Skeletal muscle cell (primary cell): ENCODE data around the gene FXYD3.
"Not testable (repeated sequence)": the region's sequence is repeated elsewhere in the genome, so short reads cannot be mapped to it uniquely, and the experiment has no call there.

Experiments
- DNase-seq: peaks from one replicate; pipeline ENCODE4 v3.0.0-alpha.2; 2010; ENCODE audit warnings: low read depth
- H3K4me3 ChIP-seq: 2 replicates; pipeline ENCODE4 v1.5.1; 2011; ENCODE audit warnings: low read depth, mild to moderate bottlenecking, control low read depth, low read length, moderate library complexity

FXYD3 gene

GRCh38 chr19:35136977-35137702 is 21.5 kb downstream of the FXYD3 start:
- no peak overlapping the region for H3K4me3 ChIP-seq
- no peak for DNase-seq

- DNase-seq: no peak
- peak within 1 kb of the TSS; percentile 22 for H3K4me3 ChIP-seq
These were observed 22.8 kb downstream of the FXYD3 start, which contains the start of gene FXYD1 for GRCh38 chr19:35138305-35138892. TSS of gene FXYD1 (plus strand) at chr19:35138824. CDS start at chr19:35140080, 1,256 bp downstream.

- H3K4me3 ChIP-seq: no peak overlapping the region
- DNase-seq: no peak
These were observed 24.8 kb downstream of the FXYD3 start for GRCh38 chr19:35140207-35140961.

GRCh38 chr19:35140962-35141836 is 25.6 kb downstream of the FXYD3 start:
- H3K4me3 ChIP-seq: peak overlapping the region; percentile 11
- DNase-seq: peak; percentile 67

GRCh38 chr19:35141837-35142605 is 26.4 kb downstream of the FXYD3 start:
- no peak overlapping the region for H3K4me3 ChIP-seq
- no peak for DNase-seq

GRCh38 chr19:35142606-35143230 is 27.1 kb downstream of the FXYD3 start:
- peak overlapping the region; percentile 9 for H3K4me3 ChIP-seq
- DNase-seq: no peak

- no peak for DNase-seq
- H3K4me3 ChIP-seq: peak within 1 kb of the TSS; percentile 22
These were observed 27.6 kb downstream of the FXYD3 start, which contains the start of gene FXYD7 for GRCh38 chr19:35143231-35143715. TSS of gene FXYD7 (plus strand) at chr19:35143255. CDS start at chr19:35143334, 79 bp downstream.

- no peak overlapping the region for H3K4me3 ChIP-seq
- no peak for DNase-seq
These were observed 28.2 kb downstream of the FXYD3 start for GRCh38 chr19:35143818-35144217.

GRCh38 chr19:35144259-35144599 is 28.6 kb downstream of the FXYD3 start:
- DNase-seq: no peak
- H3K4me3 ChIP-seq: no peak overlapping the region

GRCh38 chr19:35144600-35145436 is 29.2 kb downstream of the FXYD3 start:
- no peak for DNase-seq
- H3K4me3 ChIP-seq: no peak overlapping the region

GRCh38 chr19:35146746-35147459 is 31.3 kb downstream of the FXYD3 start:
- H3K4me3 ChIP-seq: no peak overlapping the region
- DNase-seq: no peak

- H3K4me3 ChIP-seq: no peak overlapping the region
- DNase-seq: no peak
These were observed 33.8 kb downstream of the FXYD3 start for GRCh38 chr19:35149463-35149862.

- H3K4me3 ChIP-seq: no peak overlapping the region
These were observed 34.8 kb downstream of the FXYD3 start for GRCh38 chr19:35150445-35150844.

GRCh38 chr19:35151273-35152065 is 35.8 kb downstream of the FXYD3 start:
- no peak for DNase-seq
- no peak overlapping the region for H3K4me3 ChIP-seq

More at GRCh38 chr19:35150445-35150844, 34.8 kb downstream of the FXYD3 start:
- no peak for DNase-seq

GRCh38 chr19:35153129-35153522 is 37.5 kb downstream of the FXYD3 start:
- H3K4me3 ChIP-seq, DNase-seq: not testable (repeated sequence)
